Measurements from ENCODE around the gene PPP6R2.

Gene PPP6R2

DNA sequence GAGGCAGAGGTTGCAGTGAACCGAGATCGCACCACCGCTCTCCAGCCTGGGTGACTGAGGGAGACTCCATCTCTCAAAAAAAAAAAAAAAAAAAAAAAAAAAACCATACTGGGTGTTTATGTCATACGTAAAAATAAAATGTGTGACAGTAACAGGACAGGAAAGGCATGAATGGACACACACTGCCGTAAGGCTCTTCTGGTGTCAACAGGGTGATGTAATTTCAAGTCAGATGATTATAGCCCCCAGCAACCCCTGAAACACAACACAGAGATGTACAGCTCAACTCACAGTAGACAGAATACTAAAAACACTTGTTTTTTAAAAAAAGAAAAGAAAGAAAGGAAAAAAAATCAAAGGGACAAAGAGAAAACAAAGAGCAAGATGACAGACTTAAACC, 109.5 kb downstream of the PPP6R2 start (continued):
- TF ChIP-seq ZNF629 (tag by site-specific recombination; IDR thresholded peaks at IDR 0.05) = peak; percentile 71

DNA sequence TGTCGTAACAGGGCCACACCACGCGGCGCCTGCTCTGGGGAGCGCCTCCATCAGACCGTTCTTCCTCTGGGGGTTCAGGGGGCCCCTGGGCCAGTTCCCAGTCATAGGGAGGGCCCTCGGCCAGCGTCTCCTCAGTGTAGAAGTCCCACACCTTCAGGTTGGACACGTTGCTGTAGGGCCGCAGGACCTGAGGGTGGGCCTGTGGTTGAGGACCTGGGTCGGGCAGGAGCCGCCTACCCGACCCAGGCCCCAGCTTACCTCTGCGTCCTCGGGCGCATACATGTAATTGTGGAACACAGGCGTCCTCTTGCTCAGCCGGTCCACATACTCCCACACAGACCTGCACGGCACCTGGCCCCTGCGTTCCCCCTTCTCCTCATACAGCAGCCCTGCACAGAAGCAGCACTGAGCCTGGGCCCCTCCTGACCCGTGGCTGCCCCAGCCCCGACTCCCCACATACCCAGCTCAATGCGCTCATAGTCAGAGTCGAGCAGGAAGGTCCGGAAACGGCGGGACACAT, 111.5 kb downstream of the PPP6R2 start:
- Histone ChIP-seq H3K4me3 (ENCODE audit: low read depth, low read length) (no peak overlapping the region), H3K36me3 (ENCODE audit: control insufficient read depth in 2 of 2, insufficient read depth in 1 of 2, low read length in 2 of 2) (peaks cover 37 to 85% of the 10 kb centered on the region in 2 experiments), H3K9me3 (ENCODE audit: control insufficient read depth, insufficient read depth, low read depth, low read length) (no peaks in the 10 kb centered on the region), H3K27ac (ENCODE audit: extremely low read depth, low read depth, low read length) (no peak overlapping the region), H3K4me1 (ENCODE audit: control insufficient read depth, insufficient read depth, low read length) (no peaks in the 10 kb centered on the region)
- ChIA-PET CTCF (interaction anchor here (0.7 kb wide), 1 partner anchor 214 kb away, joined by 3 read pairs; no protein-coding TSS in a partner anchor), POLR2A (interaction anchor here (0.5 to 0.8 kb wide), 2 partner anchors 20 to 93 kb away, joined by 3 to 5 read pairs; partner anchors contain the start of gene SBF1)
- TF ChIP-seq ZBTB17 (tag by site-specific recombination; IDR thresholded peaks at IDR 0.05) = no peak
- TF ChIP-seq YY1 (tag by site-specific recombination; IDR thresholded peaks at IDR 0.05) = no peak
- no peak for TF ChIP-seq RBAK (tag by site-specific recombination; IDR thresholded peaks at IDR 0.05)
- TF ChIP-seq, protein P1, sequence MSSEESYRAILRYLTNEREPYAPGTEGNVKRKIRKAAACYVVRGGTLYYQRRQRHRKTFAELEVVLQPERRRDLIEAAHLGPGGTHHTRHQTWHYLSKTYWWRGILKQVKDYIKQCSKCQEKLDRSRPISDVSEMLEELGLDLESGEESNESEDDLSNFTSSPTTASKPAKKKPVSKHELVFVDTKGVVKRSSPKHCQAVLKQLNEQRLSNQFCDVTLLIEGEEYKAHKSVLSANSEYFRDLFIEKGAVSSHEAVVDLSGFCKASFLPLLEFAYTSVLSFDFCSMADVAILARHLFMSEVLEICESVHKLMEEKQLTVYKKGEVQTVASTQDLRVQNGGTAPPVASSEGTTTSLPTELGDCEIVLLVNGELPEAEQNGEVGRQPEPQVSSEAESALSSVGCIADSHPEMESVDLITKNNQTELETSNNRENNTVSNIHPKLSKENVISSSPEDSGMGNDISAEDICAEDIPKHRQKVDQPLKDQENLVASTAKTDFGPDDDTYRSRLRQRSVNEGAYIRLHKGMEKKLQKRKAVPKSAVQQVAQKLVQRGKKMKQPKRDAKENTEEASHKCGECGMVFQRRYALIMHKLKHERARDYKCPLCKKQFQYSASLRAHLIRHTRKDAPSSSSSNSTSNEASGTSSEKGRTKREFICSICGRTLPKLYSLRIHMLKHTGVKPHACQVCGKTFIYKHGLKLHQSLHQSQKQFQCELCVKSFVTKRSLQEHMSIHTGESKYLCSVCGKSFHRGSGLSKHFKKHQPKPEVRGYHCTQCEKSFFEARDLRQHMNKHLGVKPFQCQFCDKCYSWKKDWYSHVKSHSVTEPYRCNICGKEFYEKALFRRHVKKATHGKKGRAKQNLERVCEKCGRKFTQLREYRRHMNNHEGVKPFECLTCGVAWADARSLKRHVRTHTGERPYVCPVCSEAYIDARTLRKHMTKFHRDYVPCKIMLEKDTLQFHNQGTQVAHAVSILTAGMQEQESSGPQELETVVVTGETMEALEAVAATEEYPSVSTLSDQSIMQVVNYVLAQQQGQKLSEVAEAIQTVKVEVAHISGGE (tag by site-specific recombination; conservative IDR thresholded peaks at IDR 0.05; ENCODE audit: low read depth) = no peak
- no peak for TF ChIP-seq ZNF561 (tag by site-specific recombination; IDR thresholded peaks at IDR 0.05; ENCODE audit: borderline replicate concordance)
- TF ChIP-seq ZSCAN16 (tag by site-specific recombination; IDR thresholded peaks at IDR 0.05) = no peak
- no peak for TF ChIP-seq OVOL3 (tag by site-specific recombination; IDR thresholded peaks at IDR 0.05)
- TF ChIP-seq, protein P2, sequence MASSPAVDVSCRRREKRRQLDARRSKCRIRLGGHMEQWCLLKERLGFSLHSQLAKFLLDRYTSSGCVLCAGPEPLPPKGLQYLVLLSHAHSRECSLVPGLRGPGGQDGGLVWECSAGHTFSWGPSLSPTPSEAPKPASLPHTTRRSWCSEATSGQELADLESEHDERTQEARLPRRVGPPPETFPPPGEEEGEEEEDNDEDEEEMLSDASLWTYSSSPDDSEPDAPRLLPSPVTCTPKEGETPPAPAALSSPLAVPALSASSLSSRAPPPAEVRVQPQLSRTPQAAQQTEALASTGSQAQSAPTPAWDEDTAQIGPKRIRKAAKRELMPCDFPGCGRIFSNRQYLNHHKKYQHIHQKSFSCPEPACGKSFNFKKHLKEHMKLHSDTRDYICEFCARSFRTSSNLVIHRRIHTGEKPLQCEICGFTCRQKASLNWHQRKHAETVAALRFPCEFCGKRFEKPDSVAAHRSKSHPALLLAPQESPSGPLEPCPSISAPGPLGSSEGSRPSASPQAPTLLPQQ (tag by site-specific recombination; IDR thresholded peaks at IDR 0.05) = no peak
- TF ChIP-seq, protein P3, sequence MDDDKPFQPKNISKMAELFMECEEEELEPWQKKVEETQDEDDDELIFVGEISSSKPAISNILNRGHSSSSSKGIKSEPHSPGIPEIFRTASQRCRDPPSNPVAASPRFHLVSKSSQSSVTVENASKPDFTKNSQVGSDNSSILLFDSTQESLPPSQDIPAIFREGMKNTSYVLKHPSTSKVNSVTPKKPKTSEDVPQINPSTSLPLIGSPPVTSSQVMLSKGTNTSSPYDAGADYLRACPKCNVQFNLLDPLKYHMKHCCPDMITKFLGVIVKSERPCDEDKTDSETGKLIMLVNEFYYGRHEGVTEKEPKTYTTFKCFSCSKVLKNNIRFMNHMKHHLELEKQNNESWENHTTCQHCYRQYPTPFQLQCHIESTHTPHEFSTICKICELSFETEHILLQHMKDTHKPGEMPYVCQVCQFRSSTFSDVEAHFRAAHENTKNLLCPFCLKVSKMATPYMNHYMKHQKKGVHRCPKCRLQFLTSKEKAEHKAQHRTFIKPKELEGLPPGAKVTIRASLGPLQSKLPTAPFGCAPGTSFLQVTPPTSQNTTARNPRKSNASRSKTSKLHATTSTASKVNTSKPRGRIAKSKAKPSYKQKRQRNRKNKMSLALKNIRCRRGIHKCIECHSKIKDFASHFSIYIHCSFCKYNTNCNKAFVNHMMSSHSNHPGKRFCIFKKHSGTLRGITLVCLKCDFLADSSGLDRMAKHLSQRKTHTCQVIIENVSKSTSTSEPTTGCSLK (tag by site-specific recombination; IDR thresholded peaks at IDR 0.05) = no peak
- TF ChIP-seq, protein P4, sequence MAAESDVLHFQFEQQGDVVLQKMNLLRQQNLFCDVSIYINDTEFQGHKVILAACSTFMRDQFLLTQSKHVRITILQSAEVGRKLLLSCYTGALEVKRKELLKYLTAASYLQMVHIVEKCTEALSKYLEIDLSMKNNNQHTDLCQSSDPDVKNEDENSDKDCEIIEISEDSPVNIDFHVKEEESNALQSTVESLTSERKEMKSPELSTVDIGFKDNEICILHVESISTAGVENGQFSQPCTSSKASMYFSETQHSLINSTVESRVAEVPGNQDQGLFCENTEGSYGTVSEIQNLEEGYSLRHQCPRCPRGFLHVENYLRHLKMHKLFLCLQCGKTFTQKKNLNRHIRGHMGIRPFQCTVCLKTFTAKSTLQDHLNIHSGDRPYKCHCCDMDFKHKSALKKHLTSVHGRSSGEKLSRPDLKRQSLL (tag by site-specific recombination; IDR thresholded peaks at IDR 0.05) = no peak
- TF ChIP-seq ZNF416 (tag by site-specific recombination; IDR thresholded peaks at IDR 0.05) = no peak
- TF ChIP-seq ZNF341 (tag by site-specific recombination; IDR thresholded peaks at IDR 0.05; ENCODE audit: low read depth) = no peak
- no peak for TF ChIP-seq IKZF3 (tag by site-specific recombination; IDR thresholded peaks at IDR 0.05)

DNA sequence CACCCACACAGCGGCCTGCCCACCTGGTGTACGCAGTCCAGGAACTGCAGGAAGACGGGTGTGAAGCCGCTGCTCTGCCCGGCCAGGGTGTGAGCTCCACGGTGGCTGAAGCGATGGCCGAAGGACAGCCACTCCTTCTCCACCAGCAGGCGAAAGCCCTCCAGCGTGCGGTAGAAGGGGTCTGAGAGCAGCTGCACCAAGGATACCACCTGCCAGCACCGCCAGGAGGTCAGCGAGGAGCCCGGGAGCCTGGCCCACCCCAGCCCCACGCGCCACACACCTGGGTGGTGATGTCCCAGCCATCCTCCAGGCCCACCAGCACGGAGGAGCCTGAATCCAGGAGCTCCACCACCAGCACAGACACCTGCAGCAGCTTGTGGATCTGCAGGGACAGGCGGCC, 112.1 kb downstream of the PPP6R2 start:
- ChIA-PET CTCF (no interaction called here), POLR2A (interaction anchor here (1.6 kb wide), 1 partner anchor 71 kb away, joined by 4 read pairs; the partner anchor contains the start of gene SCO2)
- Histone ChIP-seq H3K4me1 (ENCODE audit: control insufficient read depth, insufficient read depth, low read length) (no peaks in the 10 kb centered on the region), H3K36me3 (ENCODE audit: control insufficient read depth in 2 of 2, insufficient read depth in 1 of 2, low read length in 2 of 2) (peaks cover 34 to 85% of the 10 kb centered on the region in 2 experiments), H3K9me3 (ENCODE audit: control insufficient read depth, insufficient read depth, low read depth, low read length) (no peaks in the 10 kb centered on the region), H3K27ac (ENCODE audit: extremely low read depth, low read depth, low read length) (no peak overlapping the region), H3K4me3 (ENCODE audit: low read depth, low read length) (no peak overlapping the region)
- TF ChIP-seq, protein P5, sequence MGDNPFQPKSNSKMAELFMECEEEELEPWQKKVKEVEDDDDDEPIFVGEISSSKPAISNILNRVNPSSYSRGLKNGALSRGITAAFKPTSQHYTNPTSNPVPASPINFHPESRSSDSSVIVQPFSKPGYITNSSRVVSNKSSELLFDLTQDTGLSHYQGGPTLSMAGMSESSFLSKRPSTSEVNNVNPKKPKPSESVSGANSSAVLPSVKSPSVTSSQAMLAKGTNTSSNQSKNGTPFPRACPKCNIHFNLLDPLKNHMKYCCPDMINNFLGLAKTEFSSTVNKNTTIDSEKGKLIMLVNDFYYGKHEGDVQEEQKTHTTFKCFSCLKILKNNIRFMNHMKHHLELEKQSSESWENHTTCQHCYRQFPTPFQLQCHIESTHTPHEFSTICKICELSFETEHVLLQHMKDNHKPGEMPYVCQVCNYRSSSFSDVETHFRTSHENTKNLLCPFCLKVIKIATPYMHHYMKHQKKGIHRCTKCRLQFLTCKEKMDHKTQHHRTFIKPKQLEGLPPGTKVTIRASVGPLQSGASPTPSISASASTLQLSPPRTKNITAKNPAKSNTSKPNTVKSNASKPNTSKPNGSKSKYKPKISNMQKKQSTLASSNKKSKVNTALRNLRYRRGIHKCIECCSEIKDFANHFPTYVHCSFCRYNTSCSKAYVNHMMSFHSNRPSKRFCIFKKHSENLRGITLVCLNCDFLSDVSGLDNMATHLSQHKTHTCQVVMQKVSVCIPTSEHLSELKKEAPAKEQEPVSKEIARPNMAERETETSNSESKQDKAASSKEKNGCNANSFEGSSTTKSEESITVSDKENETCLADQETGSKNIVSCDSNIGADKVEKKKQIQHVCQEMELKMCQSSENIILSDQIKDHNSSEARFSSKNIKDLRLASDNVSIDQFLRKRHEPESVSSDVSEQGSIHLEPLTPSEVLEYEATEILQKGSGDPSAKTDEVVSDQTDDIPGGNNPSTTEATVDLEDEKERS (tag by site-specific recombination; IDR thresholded peaks at IDR 0.05) = no peak
- TF ChIP-seq, protein P3 (tag by site-specific recombination; IDR thresholded peaks at IDR 0.05) = no peak
